HG02588 (cell line): Measurements from ENCODE around the gene SLC35B1.
"Not testable (repeated sequence)": the region's sequence is repeated elsewhere in the genome, so short reads cannot be mapped to it uniquely, and the experiment has no call there.

ENCODE experiments used
- ATAC-seq: cut with Tn5 transposase; IDR thresholded peaks from one replicate; pipeline ENCODE4 v1.9.1; 2021; ENCODE audit warnings: mild to moderate bottlenecking, moderate library complexity; ENCODE audit not compliant: unreplicated experiment

The SLC35B1 gene

GRCh38 chr17:49734515-49735490 is 27.0 kb upstream of the SLC35B1 start:
- no peak for ATAC-seq

- no peak for ATAC-seq
Measured at GRCh38 chr17:49731435-49731831, 23.7 kb upstream of the SLC35B1 start.

- ATAC-seq, result no peak
Measured at GRCh38 chr17:49730785-49731434, 23.1 kb upstream of the SLC35B1 start.

- ATAC-seq, result no peak
Measured at GRCh38 chr17:49730078-49730784, 22.5 kb upstream of the SLC35B1 start.

- no peak for ATAC-seq
Measured at GRCh38 chr17:49729069-49729468, 21.3 kb upstream of the SLC35B1 start.

GRCh38 chr17:49728425-49728824 is 20.7 kb upstream of the SLC35B1 start:
- ATAC-seq, result no peak

- ATAC-seq, result no peak
Measured at GRCh38 chr17:49727380-49727779, 19.6 kb upstream of the SLC35B1 start.

GRCh38 chr17:49725452-49726130 is 17.8 kb upstream of the SLC35B1 start:
- ATAC-seq, result no peak

- ATAC-seq, result not testable (repeated sequence)
Measured at GRCh38 chr17:49724552-49724951, 16.8 kb upstream of the SLC35B1 start.

GRCh38 chr17:49723423-49723822 is 15.7 kb upstream of the SLC35B1 start:
- ATAC-seq, result no peak

GRCh38 chr17:49722066-49722465 is 14.3 kb upstream of the SLC35B1 start:
- no peak for ATAC-seq

GRCh38 chr17:49717371-49717861 is 9.7 kb upstream of the SLC35B1 start:
- no peak for ATAC-seq

- ATAC-seq, result no peak
Measured at GRCh38 chr17:49716668-49717364, 9.1 kb upstream of the SLC35B1 start.

- no peak for ATAC-seq
Measured at GRCh38 chr17:49715717-49716279, 8.0 kb upstream of the SLC35B1 start.

GRCh38 chr17:49715216-49715615 is 7.5 kb upstream of the SLC35B1 start:
- ATAC-seq, result no peak

GRCh38 chr17:49708515-49709183 is 885 bp upstream of the SLC35B1 start:
- ATAC-seq, result no peak

- no peak for ATAC-seq
Measured at GRCh38 chr17:49707246-49707607, 537 bp downstream of the SLC35B1 start.

GRCh38 chr17:49705254-49705653 is 2.5 kb downstream of the SLC35B1 start:
- no peak for ATAC-seq

- no peak for ATAC-seq
Measured at GRCh38 chr17:49703557-49704277, 4.0 kb downstream of the SLC35B1 start.
